Activated naive CD4-positive, alpha-beta T cell (primary cell): ENCODE measurements around the gene CHCHD6.

Experiments
- DNase-seq, 4 experiments: peaks; one replicate each; lab custom pipeline; 2025; lab: John Stamatoyannopoulos, UW

The CHCHD6 gene

GRCh38 chr3:126979046-126979628 lies 275.1 kb downstream of the CHCHD6 start:
- no peak for DNase-seq

- DNase-seq: no peak
Measured at GRCh38 chr3:126980266-126980811, 276.3 kb downstream of the CHCHD6 start.

GRCh38 chr3:126982126-126982470 lies 278.1 kb downstream of the CHCHD6 start:
- peak in 3 of 4 experiments; percentile 41 to 51 (median 41) for DNase-seq

- DNase-seq: peak; percentile 61 to 81 (median 70)
Measured at GRCh38 chr3:126982471-126983175, 278.6 kb downstream of the CHCHD6 start, which contains the start of gene PLXNA1. PLXNA1 (plus strand) TSS chr3:126983115; CDS start chr3:126988594, 5,479 bp downstream.

GRCh38 chr3:126983276-126983652 lies 279.2 kb downstream of the CHCHD6 start:
- peak in 1 of 4 experiments; percentile 29 for DNase-seq

- DNase-seq: peak in 1 of 4 experiments; percentile 16
Measured at GRCh38 chr3:126983653-126984390, 279.8 kb downstream of the CHCHD6 start.

GRCh38 chr3:126984391-126985131 lies 280.5 kb downstream of the CHCHD6 start:
- DNase-seq: no peak

- no peak for DNase-seq
Measured at GRCh38 chr3:126985132-126985985, 281.3 kb downstream of the CHCHD6 start.

- no peak for DNase-seq
Measured at GRCh38 chr3:126986001-126986400, 282.0 kb downstream of the CHCHD6 start.

- DNase-seq: no peak
Measured at GRCh38 chr3:126987129-126987528, 283.1 kb downstream of the CHCHD6 start.

- DNase-seq: no peak
Measured at GRCh38 chr3:126987596-126987995, 283.6 kb downstream of the CHCHD6 start.

GRCh38 chr3:126988451-126989021 lies 284.5 kb downstream of the CHCHD6 start:
- no peak for DNase-seq

- DNase-seq: no peak
Measured at GRCh38 chr3:126989316-126990023, 285.4 kb downstream of the CHCHD6 start.

GRCh38 chr3:126990024-126990700 lies 286.1 kb downstream of the CHCHD6 start:
- no peak for DNase-seq

- DNase-seq: no peak
Measured at GRCh38 chr3:126990890-126991289, 286.9 kb downstream of the CHCHD6 start.

- DNase-seq: no peak
Measured at GRCh38 chr3:126991366-126992200, 287.5 kb downstream of the CHCHD6 start.

GRCh38 chr3:126992216-126992615 lies 288.2 kb downstream of the CHCHD6 start:
- no peak for DNase-seq

- DNase-seq: no peak
Measured at GRCh38 chr3:126992776-126993175, 288.7 kb downstream of the CHCHD6 start.

- no peak for DNase-seq
Measured at GRCh38 chr3:126993436-126993835, 289.4 kb downstream of the CHCHD6 start.
